Adrenal gland (tissue), 12 donors: ENCODE results near the gene PLXNA4. TPM values are rescaled to one million over a fixed set of nuclear protein-coding genes. Genes with fewer than 3 reads are reported as not detected.

Experiments used
- DNase-seq, 7 donors: peaks; one replicate each; pipeline ENCODE4 v3.0.0-alpha.2; 2019 to 2020
- H3K27ac ChIP-seq, 5 donors: fragments of 200-600 bp; sonication (generic) in 4 of 5; 1 replicate in 3 of 5; 2 replicates in 2 of 5; pipeline versions ENCODE4 v1.5.1 to v1.8.0; 2016 to 2020; ENCODE audit warnings: mild to moderate bottlenecking in 1 of 5
- H3K27me3 ChIP-seq: fragments of 200-600 bp; 2 replicates; pipeline ENCODE4 v1.8.0; 2021
- H3K36me3 ChIP-seq, 2 donors: fragments of 200-600 bp; replicated peaks in 1 of 2; 1 replicate in 1 of 2; 2 replicates in 1 of 2; pipeline versions ENCODE4 v1.5.1 to v1.8.0; 2018 to 2022
- H3K4me1 ChIP-seq, 2 donors: fragments of 200-600 bp; replicated peaks in 1 of 2; 1 replicate in 1 of 2; 2 replicates in 1 of 2; pipeline versions ENCODE4 v1.5.1 to v1.8.0; 2018 to 2021
- H3K4me3 ChIP-seq, 4 donors: fragments of 200-600 bp; sonication (generic) in 3 of 4; one replicate each; pipeline ENCODE4 v1.5.1; 2016 to 2018
- H3K9me3 ChIP-seq, 3 donors: fragments of 200-600 bp; sonication (generic) in 1 of 3; replicated peaks in 1 of 3; 1 replicate in 2 of 3; 2 replicates in 1 of 3; pipeline versions ENCODE4 v1.5.1 to v1.8.0; 2016 to 2021
- POLR2A ChIP-seq, 2 donors: fragments of 450-650 bp; IDR thresholded peaks; one replicate each; pipeline ENCODE4 v1.6.1; 2017; ENCODE audit warnings: antibody characterized with exemption in 2 of 2, mild to moderate bottlenecking in 2 of 2, moderate library complexity in 1 of 2
- WGBS, 4 donors: extraction: QIAGEN DNeasy Blood & Tissue Kit in 2 of 4; methylation state at CpG; one replicate each; pipeline versions ENCODE4 v1.1.5 to v1.1.7; 2013 to 2017; 5-methylcytosine and 5-hydroxymethylcytosine counted together
- intact Hi-C, 2 donors: fragments of 100-400 bp; cut with DNase I; formaldehyde crosslinking; loops; one replicate each; pipeline versions ENCODE4 v1.14.1 to v1.15.0; 2022 to 2023
- polyA plus RNA-seq, 3 donors: library from polyadenylated mRNA; stranded (reverse); fragments of 200-250 nt in 2 of 3; fragments of 350-450 nt in 1 of 3; fragmentation: Illumina TruSeq in 1 of 3; extraction: RNeasy Lipid Tissue Mini Kit (QIAGEN cat#74804) in 1 of 3; gene quantifications; one replicate each; pipeline ENCODE4 v1.2.3, GENCODE V29; 2013 to 2014
- total RNA-seq, 9 donors: library from RNA; depleted of rRNA in 4 of 9; stranded (reverse); fragments of >200 nt in 4 of 9; fragments of 120-200 nt in 1 of 9; fragmentation: NEBNext Ultra II Directional in 1 of 9; extraction: Animal tissue kit (Norgen Biotek cat#: 25700) in 1 of 9; gene quantifications; one replicate each; pipeline versions ENCODE4 v1.1.0 to v1.2.4, GENCODE V29; 2013 to 2023
- TF ChIP-seq, protein P1 (sequence below), 6 experiments: fragments of 450-650 bp in 4 of 6; fragments of 200-600 bp in 2 of 6; sonication (generic) in 1 of 6; IDR thresholded peaks; 1 replicate in 5 of 6; 2 replicates in 1 of 6; pipeline versions ENCODE4 v1.5.1 to v1.8.0; 2016 to 2021; ENCODE audit warnings: antibody characterized with exemption in 6 of 6, mild to moderate bottlenecking in 2 of 6, moderate library complexity in 1 of 6
- donor health status: healthy with polysubstance abuse.
- donor health status: Bipolar disorder and iron deficiency.
- donor health status: DM: yes; HTN: yes; CAD: no.
- donor health status: DM: no; HTN: no; CAD: no.
- donor health status: DM: no; HTN: no; CAD: no.
- donor health status: DM: yes; HTN: yes; CAD: no.

PLXNA4 gene
- total and polyA plus RNA-seq, 12 donors = 0.99 to 10.7 (median 3.6) TPM

DNA sequence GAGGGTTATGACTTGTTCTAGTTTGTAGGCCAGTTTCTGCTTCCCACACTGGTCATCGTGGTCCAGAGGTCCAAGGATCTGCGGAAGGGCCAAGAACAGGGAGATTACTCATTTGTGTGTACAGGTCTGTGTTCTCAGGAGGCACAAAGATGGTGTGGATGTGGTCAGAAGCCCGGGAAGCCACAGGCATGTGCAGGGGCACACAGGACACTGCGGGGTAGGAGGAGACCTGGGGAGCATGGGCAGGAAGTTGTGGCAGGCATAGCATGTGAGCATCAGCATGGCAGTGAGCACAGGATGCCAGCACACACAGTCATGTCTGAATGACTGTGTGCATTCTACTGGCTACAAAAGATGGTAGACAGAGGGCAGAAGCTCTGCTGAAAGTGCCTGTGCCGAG is 445.8 kb downstream of the PLXNA4 start:
- no peak for TF ChIP-seq POLR2A (IDR thresholded peaks at IDR 0.05)
- TF ChIP-seq, protein P1, sequence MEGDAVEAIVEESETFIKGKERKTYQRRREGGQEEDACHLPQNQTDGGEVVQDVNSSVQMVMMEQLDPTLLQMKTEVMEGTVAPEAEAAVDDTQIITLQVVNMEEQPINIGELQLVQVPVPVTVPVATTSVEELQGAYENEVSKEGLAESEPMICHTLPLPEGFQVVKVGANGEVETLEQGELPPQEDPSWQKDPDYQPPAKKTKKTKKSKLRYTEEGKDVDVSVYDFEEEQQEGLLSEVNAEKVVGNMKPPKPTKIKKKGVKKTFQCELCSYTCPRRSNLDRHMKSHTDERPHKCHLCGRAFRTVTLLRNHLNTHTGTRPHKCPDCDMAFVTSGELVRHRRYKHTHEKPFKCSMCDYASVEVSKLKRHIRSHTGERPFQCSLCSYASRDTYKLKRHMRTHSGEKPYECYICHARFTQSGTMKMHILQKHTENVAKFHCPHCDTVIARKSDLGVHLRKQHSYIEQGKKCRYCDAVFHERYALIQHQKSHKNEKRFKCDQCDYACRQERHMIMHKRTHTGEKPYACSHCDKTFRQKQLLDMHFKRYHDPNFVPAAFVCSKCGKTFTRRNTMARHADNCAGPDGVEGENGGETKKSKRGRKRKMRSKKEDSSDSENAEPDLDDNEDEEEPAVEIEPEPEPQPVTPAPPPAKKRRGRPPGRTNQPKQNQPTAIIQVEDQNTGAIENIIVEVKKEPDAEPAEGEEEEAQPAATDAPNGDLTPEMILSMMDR (IDR thresholded peaks at IDR 0.05) = no peak
- Histone ChIP-seq H3K4me1 (no peaks in the 10 kb centered on the region), H3K36me3 (no peaks in the 10 kb centered on the region), H3K27ac (no peak overlapping the region), H3K4me3 (no peak overlapping the region), H3K27me3 (no peaks in the 10 kb centered on the region), H3K9me3 (no peaks in the 10 kb centered on the region)
- WGBS, 4 donors = 79 to 90% (median 81%) methylated on average over 5 of the region's 5 CpGs
- intact Hi-C loops = no loop called here
- DNase-seq = no peak

- H3K4me3 ChIP-seq = no peak overlapping the region
- no peak for DNase-seq
- WGBS, 4 donors = 75 to 89% (median 83%) methylated on average over 12 of the region's 12 CpGs
- no peaks in the 10 kb centered on the region for H3K4me1 ChIP-seq
- no peaks in the 10 kb centered on the region for H3K27me3 ChIP-seq
- TF ChIP-seq, protein P1 (IDR thresholded peaks at IDR 0.05) = no peak
- no peak for TF ChIP-seq POLR2A (IDR thresholded peaks at IDR 0.05)
- intact Hi-C loops = no loop called here
- no peaks in the 10 kb centered on the region for H3K36me3 ChIP-seq
- H3K9me3 ChIP-seq = no peaks in the 10 kb centered on the region
- no peak overlapping the region for H3K27ac ChIP-seq
Measured at GRCh38 chr7:132125872-132126595, 450.2 kb downstream of the PLXNA4 start.

- Histone ChIP-seq H3K36me3 (no peaks in the 10 kb centered on the region), H3K9me3 (no peaks in the 10 kb centered on the region), H3K4me1 (no peaks in the 10 kb centered on the region), H3K4me3 (no peak overlapping the region), H3K27ac (no peak overlapping the region), H3K27me3 (no peaks in the 10 kb centered on the region)
- WGBS, 4 donors = 81 to 90% (median 84%) methylated on average over 3 of the region's 3 CpGs
- intact Hi-C loops = no loop called here
- DNase-seq = no peak
- TF ChIP-seq, protein P1 (IDR thresholded peaks at IDR 0.05) = no peak
- TF ChIP-seq POLR2A (IDR thresholded peaks at IDR 0.05) = no peak
Measured at GRCh38 chr7:132125096-132125495, 451.2 kb downstream of the PLXNA4 start.

DNA sequence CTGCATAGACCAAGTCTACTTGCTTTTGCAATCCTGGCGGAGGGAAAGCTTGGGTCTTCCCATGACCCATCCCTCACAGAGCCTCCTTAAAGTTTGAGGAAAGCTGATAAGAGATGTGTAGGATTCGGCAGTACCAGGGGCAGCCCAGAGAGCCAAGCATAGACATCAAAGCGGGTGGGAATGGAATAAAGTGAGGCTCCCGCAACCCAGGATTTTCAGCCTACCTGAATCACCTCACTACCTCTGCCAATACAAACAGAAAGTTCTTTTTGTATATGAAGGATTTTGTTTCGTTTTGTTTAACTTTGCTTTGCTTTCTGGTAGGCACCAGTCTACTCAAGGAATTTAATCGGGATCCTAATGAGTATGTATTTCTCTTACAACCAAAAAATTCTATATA is 451.7 kb downstream of the PLXNA4 start:
- 79 to 85% (median 81%) methylated on average over 6 of the region's 6 CpGs for WGBS, 4 donors
- H3K27ac ChIP-seq = no peak overlapping the region
- intact Hi-C loops = no loop called here

More for the DNA sequence above, 451.7 kb downstream of the PLXNA4 start:
- no peaks in the 10 kb centered on the region for H3K4me1 ChIP-seq
- TF ChIP-seq, protein P1 (IDR thresholded peaks at IDR 0.05) = no peak
- no peak for TF ChIP-seq POLR2A (IDR thresholded peaks at IDR 0.05)
- no peaks in the 10 kb centered on the region for H3K27me3 ChIP-seq
- H3K9me3 ChIP-seq = no peaks in the 10 kb centered on the region
- no peak for DNase-seq
- no peaks in the 10 kb centered on the region for H3K36me3 ChIP-seq
- H3K4me3 ChIP-seq = no peak overlapping the region
